Measurements from ENCODE around the gene ERC2.

GRCh38 chr3:56233742-56234141 is 234.5 kb downstream of the ERC2 start:
- TF ChIP-seq CTCF (conservative IDR thresholded peaks at IDR 0.05; ENCODE audit: low read depth, low read length) (no peak), EZH2 (IDR thresholded peaks at IDR 0.05; ENCODE audit: borderline replicate concordance, low read depth, low read length, poor library complexity, severe bottlenecking) (no peak)

Data from A673 (cell line).